ENCODE data around the gene DCST2.

Gene DCST2

DNA sequence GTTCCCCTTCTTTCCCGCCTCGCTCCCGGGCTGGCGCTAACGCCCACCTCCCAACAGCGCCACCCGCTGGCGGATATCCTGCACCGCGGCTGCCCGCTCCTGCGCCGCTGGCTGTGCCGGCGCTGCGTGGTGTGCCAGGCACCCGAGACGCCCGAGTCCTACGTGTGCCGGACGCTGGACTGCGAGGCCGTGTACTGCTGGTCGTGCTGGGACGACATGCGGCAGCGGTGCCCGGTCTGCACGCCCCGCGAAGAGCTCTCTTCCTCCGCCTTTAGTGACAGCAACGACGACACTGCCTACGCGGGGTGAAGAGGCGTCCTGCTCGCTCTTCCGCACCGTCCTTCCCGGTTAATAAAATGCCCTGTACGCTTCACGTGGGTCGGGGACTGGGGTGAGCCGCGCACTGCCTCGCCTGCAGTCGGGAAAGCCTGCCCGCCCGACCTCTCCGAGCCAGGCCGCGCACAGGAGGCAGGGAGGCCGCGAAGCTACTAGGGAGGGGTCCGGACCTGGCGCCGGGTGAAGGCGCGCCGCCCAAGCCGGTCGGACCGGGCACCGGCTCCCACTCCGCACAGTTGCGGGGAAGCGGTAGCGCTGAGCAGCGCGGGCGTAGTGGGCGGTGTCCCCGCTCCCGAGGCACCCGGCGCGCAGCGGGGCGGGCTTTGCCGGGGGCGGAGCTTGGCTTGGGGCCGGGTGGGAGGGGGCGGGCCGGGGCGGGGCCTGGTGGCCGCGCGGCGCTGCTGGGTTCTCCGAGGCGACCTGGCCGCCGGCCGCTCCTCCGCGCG is 17.2 kb upstream of the DCST2 start, which contains the start of gene ADAM15:
Gene ADAM15 (plus strand): TSS at position 757 of the 782 bp plus-strand sequence. CDS start 71 bp downstream, outside the sequence.
- Histone ChIP-seq H3K4me3 (ENCODE audit: low read depth in 1 of 2, low read length in 2 of 2) (peak within 1 kb of the TSS in 1 of 2 experiments; percentile 52; a peak in 2 of 4 replicates), H3K9ac (ENCODE audit: low read depth, low read length) (peak within 1 kb of the TSS; percentile 42), H3K4me2 (ENCODE audit: insufficient read depth, low read length) (peak within 1 kb of the TSS; percentile 73), H3K27ac (ENCODE audit: low read length) (no peak within 1 kb of the TSS), H2AFZ (ENCODE audit: low read depth, low read length) (0 out of 2 replicates have a peak within 1 kb of the TSS, but pooled peaks have one; percentile 13), H3K9me3 (ENCODE audit: insufficient read depth, low read length, severe bottlenecking) (no peaks in the 10 kb centered on the region), H3K36me3 (ENCODE audit: insufficient read depth, low read length) (no peaks in the 10 kb centered on the region), H3K27me3 (ENCODE audit: insufficient read depth, low read length, poor library complexity) (peaks cover 32% of the 10 kb centered on the region), H3K79me2 (ENCODE audit: insufficient read depth, low read length) (no peaks in the 10 kb centered on the region), H3K4me1 (ENCODE audit: insufficient read depth, low read length) (peaks cover 15% of the 10 kb centered on the region), H4K20me1 (ENCODE audit: insufficient read depth, low read length) (peaks cover 6% of the 10 kb centered on the region)
- ATAC-seq (ENCODE audit: insufficient read depth, low read depth), result peak; percentile 90
- peak; percentile 72 for DNase-seq
- peak; percentile 49 for TF ChIP-seq EZH2 (IDR thresholded peaks at IDR 0.05; ENCODE audit: borderline replicate concordance, low read depth, low read length, severe bottlenecking)
- TF ChIP-seq, protein P1, sequence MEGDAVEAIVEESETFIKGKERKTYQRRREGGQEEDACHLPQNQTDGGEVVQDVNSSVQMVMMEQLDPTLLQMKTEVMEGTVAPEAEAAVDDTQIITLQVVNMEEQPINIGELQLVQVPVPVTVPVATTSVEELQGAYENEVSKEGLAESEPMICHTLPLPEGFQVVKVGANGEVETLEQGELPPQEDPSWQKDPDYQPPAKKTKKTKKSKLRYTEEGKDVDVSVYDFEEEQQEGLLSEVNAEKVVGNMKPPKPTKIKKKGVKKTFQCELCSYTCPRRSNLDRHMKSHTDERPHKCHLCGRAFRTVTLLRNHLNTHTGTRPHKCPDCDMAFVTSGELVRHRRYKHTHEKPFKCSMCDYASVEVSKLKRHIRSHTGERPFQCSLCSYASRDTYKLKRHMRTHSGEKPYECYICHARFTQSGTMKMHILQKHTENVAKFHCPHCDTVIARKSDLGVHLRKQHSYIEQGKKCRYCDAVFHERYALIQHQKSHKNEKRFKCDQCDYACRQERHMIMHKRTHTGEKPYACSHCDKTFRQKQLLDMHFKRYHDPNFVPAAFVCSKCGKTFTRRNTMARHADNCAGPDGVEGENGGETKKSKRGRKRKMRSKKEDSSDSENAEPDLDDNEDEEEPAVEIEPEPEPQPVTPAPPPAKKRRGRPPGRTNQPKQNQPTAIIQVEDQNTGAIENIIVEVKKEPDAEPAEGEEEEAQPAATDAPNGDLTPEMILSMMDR (IDR thresholded peaks at IDR 0.05; ENCODE audit: borderline replicate concordance, extremely low read depth, low read length, poor library complexity, severe bottlenecking), result peak; percentile 51

DNA sequence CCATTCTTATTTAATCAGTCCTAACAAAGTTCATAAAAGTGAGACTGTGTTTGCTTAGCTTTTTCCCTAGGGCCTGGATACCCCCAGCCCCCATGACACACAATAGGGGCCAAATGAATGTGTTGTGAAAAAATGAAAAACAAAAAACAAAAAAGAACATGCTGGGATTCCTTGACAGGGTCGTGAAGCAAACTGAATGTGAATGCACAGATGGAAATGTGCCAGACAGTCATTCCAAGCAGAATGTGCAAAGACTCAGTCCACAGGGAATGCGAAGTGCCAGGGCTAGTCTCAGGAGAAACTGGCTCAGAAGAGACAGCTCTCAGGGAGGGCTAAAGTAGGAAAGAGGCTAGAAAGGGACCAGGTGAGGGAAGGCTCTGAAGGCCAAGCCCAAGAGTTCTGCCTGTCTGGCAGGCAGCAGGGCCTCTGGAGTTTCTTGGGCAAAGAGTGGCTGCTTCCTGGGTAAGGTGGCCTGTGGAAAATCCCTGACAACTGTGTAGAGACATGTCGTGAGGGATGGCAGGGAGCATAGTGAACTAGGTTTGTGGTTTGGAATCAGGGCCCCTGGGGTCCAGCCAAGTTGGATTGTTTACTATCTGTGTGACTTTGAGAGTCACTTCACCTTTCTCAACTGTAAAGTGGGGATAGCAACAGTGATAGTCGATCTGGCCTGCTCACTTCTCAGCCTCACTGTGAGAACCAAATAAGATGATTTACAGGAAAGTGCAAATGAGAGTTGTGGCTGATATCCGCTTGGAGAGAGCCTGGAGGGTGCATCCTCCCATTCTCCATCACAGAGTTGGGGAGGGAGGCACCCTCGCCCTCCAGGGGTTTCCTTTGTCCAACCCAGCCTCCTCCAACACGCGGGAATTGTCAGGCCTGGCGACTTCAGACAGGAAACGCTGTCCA is 16.3 kb upstream of the DCST2 start:
- TF ChIP-seq, protein P1 (IDR thresholded peaks at IDR 0.05; ENCODE audit: borderline replicate concordance, extremely low read depth, low read length, poor library complexity, severe bottlenecking), result no peak
- TF ChIP-seq EZH2 (IDR thresholded peaks at IDR 0.05; ENCODE audit: borderline replicate concordance, low read depth, low read length, severe bottlenecking), result no peak
- H3K79me2 ChIP-seq (ENCODE audit: insufficient read depth, low read length), result no peaks in the 10 kb centered on the region
- H4K20me1 ChIP-seq (ENCODE audit: insufficient read depth, low read length), result peaks cover 6% of the 10 kb centered on the region
- no peak overlapping the region for H3K4me2 ChIP-seq (ENCODE audit: insufficient read depth, low read length)
- H3K4me3 ChIP-seq (ENCODE audit: low read depth in 1 of 2, low read length in 2 of 2), result no peak overlapping the region
- no peak overlapping the region for H3K27ac ChIP-seq (ENCODE audit: low read length)
- DNase-seq, result no peak
- no peak for ATAC-seq (ENCODE audit: insufficient read depth, low read depth)
- H2AFZ ChIP-seq (ENCODE audit: low read depth, low read length), result no peak overlapping the region
- no peak overlapping the region for H3K9ac ChIP-seq (ENCODE audit: low read depth, low read length)
- no peaks in the 10 kb centered on the region for H3K9me3 ChIP-seq (ENCODE audit: insufficient read depth, low read length, severe bottlenecking)
- no peaks in the 10 kb centered on the region for H3K36me3 ChIP-seq (ENCODE audit: insufficient read depth, low read length)
- peaks cover 15% of the 10 kb centered on the region for H3K4me1 ChIP-seq (ENCODE audit: insufficient read depth, low read length)
- H3K27me3 ChIP-seq (ENCODE audit: insufficient read depth, low read length, poor library complexity), result peaks cover 32% of the 10 kb centered on the region

- Histone ChIP-seq H3K9me3 (ENCODE audit: insufficient read depth, low read length, severe bottlenecking) (no peaks in the 10 kb centered on the region), H3K27ac (ENCODE audit: low read length) (no peak overlapping the region), H3K36me3 (ENCODE audit: insufficient read depth, low read length) (no peaks in the 10 kb centered on the region), H4K20me1 (ENCODE audit: insufficient read depth, low read length) (peaks cover 11% of the 10 kb centered on the region), H3K4me3 (ENCODE audit: low read depth in 1 of 2, low read length in 2 of 2) (no peak overlapping the region), H2AFZ (ENCODE audit: low read depth, low read length) (no peak overlapping the region), H3K27me3 (ENCODE audit: insufficient read depth, low read length, poor library complexity) (peaks cover 37% of the 10 kb centered on the region), H3K79me2 (ENCODE audit: insufficient read depth, low read length) (no peaks in the 10 kb centered on the region), H3K4me2 (ENCODE audit: insufficient read depth, low read length) (no peak overlapping the region), H3K9ac (ENCODE audit: low read depth, low read length) (no peak overlapping the region), H3K4me1 (ENCODE audit: insufficient read depth, low read length) (peaks cover 15% of the 10 kb centered on the region)
- no peak for TF ChIP-seq EZH2 (IDR thresholded peaks at IDR 0.05; ENCODE audit: borderline replicate concordance, low read depth, low read length, severe bottlenecking)
- TF ChIP-seq, protein P1 (IDR thresholded peaks at IDR 0.05; ENCODE audit: borderline replicate concordance, extremely low read depth, low read length, poor library complexity, severe bottlenecking), result no peak
- ATAC-seq (ENCODE audit: insufficient read depth, low read depth) (no peak), DNase-seq (no peak)
Measured at GRCh38 chr1:155048449-155049334, 15.1 kb upstream of the DCST2 start.
